GM12865 (cell line): Measurements from ENCODE around the gene PTPRN2.

Experiments
- DNase-seq: peaks from one replicate; pipeline ENCODE4 v3.0.0; 2010; ENCODE audit warnings: low read depth
- H3K4me3 ChIP-seq: 2 replicates; pipeline ENCODE4 v1.5.1; 2011; ENCODE audit warnings: mild to moderate bottlenecking, low read depth, low read length, control low read depth
- TF ChIP-seq, protein P1 (sequence below): IDR thresholded peaks from 2 replicates; pipeline ENCODE4 v1.5.1; 2011; ENCODE audit warnings: low read length, control low read depth, low read depth, inconsistent platforms; ENCODE audit not compliant: insufficient read depth; ENCODE audit errors: missing control alignments

Gene PTPRN2

DNA sequence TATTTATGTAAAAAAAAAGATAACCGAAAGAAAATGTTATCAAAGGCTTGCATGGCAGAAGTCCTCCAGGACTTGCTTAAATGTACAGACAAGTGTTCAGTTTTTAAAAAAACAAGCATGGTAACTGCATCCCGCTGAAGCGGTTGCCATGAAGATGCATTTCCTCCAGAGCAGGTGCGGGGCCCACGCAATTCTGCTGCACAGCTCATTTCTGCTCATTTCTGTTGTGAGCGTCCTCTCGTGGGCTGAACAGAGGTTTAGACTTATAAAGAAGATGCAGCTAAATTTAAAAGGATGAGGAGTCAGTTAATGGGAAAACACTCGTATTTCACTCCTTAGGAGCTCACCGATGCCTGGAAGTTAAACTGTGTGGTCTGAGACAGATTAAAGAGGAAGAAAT is 1003.2 kb downstream of the PTPRN2 start:
- TF ChIP-seq, protein P1, sequence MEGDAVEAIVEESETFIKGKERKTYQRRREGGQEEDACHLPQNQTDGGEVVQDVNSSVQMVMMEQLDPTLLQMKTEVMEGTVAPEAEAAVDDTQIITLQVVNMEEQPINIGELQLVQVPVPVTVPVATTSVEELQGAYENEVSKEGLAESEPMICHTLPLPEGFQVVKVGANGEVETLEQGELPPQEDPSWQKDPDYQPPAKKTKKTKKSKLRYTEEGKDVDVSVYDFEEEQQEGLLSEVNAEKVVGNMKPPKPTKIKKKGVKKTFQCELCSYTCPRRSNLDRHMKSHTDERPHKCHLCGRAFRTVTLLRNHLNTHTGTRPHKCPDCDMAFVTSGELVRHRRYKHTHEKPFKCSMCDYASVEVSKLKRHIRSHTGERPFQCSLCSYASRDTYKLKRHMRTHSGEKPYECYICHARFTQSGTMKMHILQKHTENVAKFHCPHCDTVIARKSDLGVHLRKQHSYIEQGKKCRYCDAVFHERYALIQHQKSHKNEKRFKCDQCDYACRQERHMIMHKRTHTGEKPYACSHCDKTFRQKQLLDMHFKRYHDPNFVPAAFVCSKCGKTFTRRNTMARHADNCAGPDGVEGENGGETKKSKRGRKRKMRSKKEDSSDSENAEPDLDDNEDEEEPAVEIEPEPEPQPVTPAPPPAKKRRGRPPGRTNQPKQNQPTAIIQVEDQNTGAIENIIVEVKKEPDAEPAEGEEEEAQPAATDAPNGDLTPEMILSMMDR: no peak
- no peak for DNase-seq
- H3K4me3 ChIP-seq: no peak overlapping the region

- DNase-seq: no peak
Observed at GRCh38 chr7:157581740-157582139, 1005.9 kb downstream of the PTPRN2 start.

GRCh38 chr7:157580324-157580723 is 1007.3 kb downstream of the PTPRN2 start:
- no peak for DNase-seq
- TF ChIP-seq, protein P1: no peak
- no peak overlapping the region for H3K4me3 ChIP-seq

More at GRCh38 chr7:157581740-157582139, 1005.9 kb downstream of the PTPRN2 start:
- TF ChIP-seq, protein P1: no peak
- H3K4me3 ChIP-seq: no peak overlapping the region

GRCh38 chr7:157579425-157579824 is 1008.2 kb downstream of the PTPRN2 start:
- no peak for DNase-seq
- no peak overlapping the region for H3K4me3 ChIP-seq
- TF ChIP-seq, protein P1: no peak

DNA sequence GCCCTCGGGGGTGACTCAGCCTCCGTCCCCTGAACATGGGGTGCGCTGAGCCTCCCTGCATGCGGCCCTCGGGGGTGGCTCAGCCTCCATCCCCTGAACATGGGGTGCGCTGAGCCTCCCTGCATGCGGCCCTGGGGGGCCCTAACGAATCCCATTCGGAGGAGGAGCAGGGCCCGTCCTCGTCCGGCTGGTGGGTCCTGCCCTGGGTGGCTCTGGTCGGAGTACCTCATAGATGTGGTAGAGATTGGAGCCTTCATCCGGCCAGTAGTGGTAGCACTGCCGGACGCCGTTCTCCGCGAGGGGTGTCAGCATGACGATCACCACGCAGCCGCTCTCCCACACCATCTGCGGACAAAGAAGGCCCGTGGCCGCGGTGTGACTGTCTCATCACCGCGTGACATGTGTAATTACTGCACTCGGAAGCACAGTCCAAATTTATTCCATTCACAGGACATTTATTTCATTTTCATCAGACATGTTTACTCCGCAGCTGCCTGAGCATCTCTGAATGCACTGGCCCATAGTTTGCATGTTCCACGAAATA is 1009.8 kb downstream of the PTPRN2 start:
- no peak for DNase-seq
- H3K4me3 ChIP-seq: no peak overlapping the region
- TF ChIP-seq, protein P1: no peak

GRCh38 chr7:157577061-157577460 is 1010.6 kb downstream of the PTPRN2 start:
- H3K4me3 ChIP-seq: no peak overlapping the region
- DNase-seq: no peak
- TF ChIP-seq, protein P1: no peak

- H3K4me3 ChIP-seq: no peak overlapping the region
- TF ChIP-seq, protein P1: no peak
- DNase-seq: no peak
Observed at GRCh38 chr7:157576415-157576814, 1011.2 kb downstream of the PTPRN2 start.
